NT2/D1 (cell line): ENCODE results near the gene FBXL14.

Source experiments
- SUZ12 ChIP-seq: IDR thresholded peaks from 2 replicates; pipeline ENCODE4 v1.6.1; 2011; ENCODE audit not compliant: insufficient read length, insufficient read depth; ENCODE audit errors: extremely low read depth
- YY1 ChIP-seq: IDR thresholded peaks from 2 replicates; pipeline ENCODE4 v1.6.1; 2011; ENCODE audit not compliant: insufficient read length, insufficient read depth
- ZNF274 ChIP-seq: IDR thresholded peaks from 2 replicates; pipeline ENCODE4 v1.6.1; 2011; ENCODE audit warnings: mild to moderate bottlenecking, low read depth, low read length

DNA sequence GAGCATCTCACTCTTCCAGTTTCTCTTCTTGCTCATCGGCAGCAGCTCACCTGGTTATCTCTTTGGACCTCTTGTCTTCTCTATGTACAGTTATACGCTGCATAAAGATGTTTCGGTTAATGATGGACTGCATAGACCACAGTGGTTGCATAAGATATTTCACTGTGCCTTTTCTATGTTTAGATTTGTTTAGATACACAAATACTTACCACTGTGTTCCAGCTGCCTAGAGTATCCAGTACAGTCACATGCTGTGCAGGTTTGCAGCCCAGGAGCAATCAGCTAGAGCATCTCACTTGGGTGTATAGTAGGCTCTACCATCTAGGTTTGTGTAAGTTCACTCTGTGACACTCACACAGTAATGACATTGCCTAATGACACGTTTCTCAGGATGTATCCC is 57.6 kb downstream of the FBXL14 start:
- no peak for TF ChIP-seq ZNF274
- no peak for TF ChIP-seq YY1
- no peak for TF ChIP-seq SUZ12
